ENCODE results near the gene MYRF. TPM values are rescaled to one million over a fixed set of nuclear protein-coding genes. Genes with fewer than 3 reads are reported as not detected.

Gene MYRF
- total RNA-seq, 1 donor from 2014 or later: 1.6 TPM

- no peaks in the 10 kb centered on the region for H3K27me3 Mint-ChIP-seq (ENCODE audit: low read depth)
- H3K27ac Mint-ChIP-seq (ENCODE audit: unreplicated experiment): peak overlapping the region; percentile 95
- DNase-seq (ENCODE audit: low spot score): peak; percentile 59
- H3K4me3 Mint-ChIP-seq (ENCODE audit: unreplicated experiment): no peak overlapping the region
- no peak for TF ChIP-seq CTCF (IDR thresholded peaks at IDR 0.05)
- peaks cover 60% of the 10 kb centered on the region for H3K4me1 Mint-ChIP-seq (ENCODE audit: low read depth)
- H3K36me3 Mint-ChIP-seq (ENCODE audit: low read depth): peaks cover 13% of the 10 kb centered on the region
- H3K9me3 Mint-ChIP-seq (ENCODE audit: low read depth): no peaks in the 10 kb centered on the region
Measured at GRCh38 chr11:61834278-61835048, 82.0 kb downstream of the MYRF start.

GRCh38 chr11:61836193-61836592 lies 83.8 kb downstream of the MYRF start:
- Mint-ChIP-seq H3K4me1 (ENCODE audit: low read depth) (peaks cover 43% of the 10 kb centered on the region), H3K9me3 (ENCODE audit: low read depth) (no peaks in the 10 kb centered on the region), H3K4me3 (ENCODE audit: unreplicated experiment) (no peak overlapping the region), H3K27me3 (ENCODE audit: low read depth) (no peaks in the 10 kb centered on the region), H3K27ac (ENCODE audit: unreplicated experiment) (no peak overlapping the region), H3K36me3 (ENCODE audit: low read depth) (peaks cover 27% of the 10 kb centered on the region)
- no peak for DNase-seq (ENCODE audit: low spot score)
- no peak for TF ChIP-seq CTCF (IDR thresholded peaks at IDR 0.05)

GRCh38 chr11:61837411-61838005 lies 85.1 kb downstream of the MYRF start:
- H3K27ac Mint-ChIP-seq (ENCODE audit: unreplicated experiment): no peak overlapping the region
- no peak for TF ChIP-seq CTCF (IDR thresholded peaks at IDR 0.05)
- H3K4me1 Mint-ChIP-seq (ENCODE audit: low read depth): peaks cover 34% of the 10 kb centered on the region
- peaks cover 33% of the 10 kb centered on the region for H3K36me3 Mint-ChIP-seq (ENCODE audit: low read depth)
- no peaks in the 10 kb centered on the region for H3K9me3 Mint-ChIP-seq (ENCODE audit: low read depth)
- peak; percentile 53 for DNase-seq (ENCODE audit: low spot score)
- no peaks in the 10 kb centered on the region for H3K27me3 Mint-ChIP-seq (ENCODE audit: low read depth)
- no peak overlapping the region for H3K4me3 Mint-ChIP-seq (ENCODE audit: unreplicated experiment)

Other genes with a start within 250 kb of the MYRF start
- gene LRRC10B, start 243.9 kb upstream of the MYRF start, total RNA-seq: 0.10 TPM in 1 of 3 replicates, not detected in the others
- gene SYT7, start 171.6 kb upstream of the MYRF start, total RNA-seq: 0.92 to 2.0 TPM (median 1.5 TPM) in 3 replicates
- gene DAGLA, start 72.2 kb upstream of the MYRF start, total RNA-seq: 2.8 to 5.5 TPM (median 4.8 TPM) in 3 replicates
- 103 to 133 TPM (median 106 TPM) in 3 replicates for gene TMEM258, start 40.0 kb downstream of the MYRF start, total RNA-seq
- gene FEN1, start 40.3 kb downstream of the MYRF start, total RNA-seq: 12.6 to 27.1 TPM (median 13.2 TPM) in 3 replicates
- 72.6 to 95.5 TPM (median 74.6 TPM) in 3 replicates for gene FADS1, start 64.4 kb downstream of the MYRF start, total RNA-seq
- 202 to 315 TPM (median 297 TPM) in 3 replicates for gene FADS2, start 75.7 kb downstream of the MYRF start, total RNA-seq
- gene FADS3, start 138.9 kb downstream of the MYRF start, total RNA-seq: 206 to 263 TPM (median 255 TPM) in 3 replicates
- 9.7 to 24.7 TPM (median 24.1 TPM) in 3 replicates for gene RAB3IL1, start 164.9 kb downstream of the MYRF start, total RNA-seq
- 1.3 to 4.5 TPM (median 2.8 TPM) in 3 replicates for gene BEST1, start 197.7 kb downstream of the MYRF start, total RNA-seq
- gene FTH1, start 215.0 kb downstream of the MYRF start, total RNA-seq: 3,793 to 4,450 TPM (median 3,807 TPM) in 3 replicates